Left kidney (tissue), 2 donors: ENCODE data around the gene TMEM272. TPM values are rescaled to one million over a fixed set of nuclear protein-coding genes. Genes with fewer than 3 reads are reported as not detected.

ENCODE experiments used
- DNase-seq: peaks from one replicate; pipeline ENCODE4 v3.0.0-alpha.2; 2013
- polyA plus RNA-seq: library from polyadenylated mRNA; unstranded; fragments of 120-200 nt; gene quantifications from one replicate; pipeline ENCODE4 v1.2.1, GENCODE V29; 2013; ENCODE audit not compliant: insufficient read length

Gene TMEM272
- polyA plus RNA-seq, 1 donor: 0.42 TPM

DNA sequence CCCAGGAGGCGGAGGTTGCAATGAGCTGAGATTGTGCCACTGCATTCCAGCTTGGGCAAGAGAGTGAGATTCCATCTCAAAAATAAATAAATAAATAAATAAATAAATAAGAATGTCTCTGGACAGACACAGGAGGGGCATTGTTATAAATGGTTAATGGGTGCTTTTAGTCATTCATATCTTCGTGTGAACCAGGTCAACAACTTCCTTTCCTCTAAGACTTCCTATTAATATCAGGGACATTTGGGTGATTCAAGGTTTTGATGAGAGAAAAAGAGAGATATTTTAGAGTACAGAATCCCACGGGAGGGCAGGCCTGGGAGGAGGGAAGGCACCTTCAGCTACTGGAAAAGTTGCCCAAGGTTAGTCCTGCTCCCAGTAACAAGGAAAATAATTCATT is 64.9 kb downstream of the TMEM272 start:
- no peak for DNase-seq

DNA sequence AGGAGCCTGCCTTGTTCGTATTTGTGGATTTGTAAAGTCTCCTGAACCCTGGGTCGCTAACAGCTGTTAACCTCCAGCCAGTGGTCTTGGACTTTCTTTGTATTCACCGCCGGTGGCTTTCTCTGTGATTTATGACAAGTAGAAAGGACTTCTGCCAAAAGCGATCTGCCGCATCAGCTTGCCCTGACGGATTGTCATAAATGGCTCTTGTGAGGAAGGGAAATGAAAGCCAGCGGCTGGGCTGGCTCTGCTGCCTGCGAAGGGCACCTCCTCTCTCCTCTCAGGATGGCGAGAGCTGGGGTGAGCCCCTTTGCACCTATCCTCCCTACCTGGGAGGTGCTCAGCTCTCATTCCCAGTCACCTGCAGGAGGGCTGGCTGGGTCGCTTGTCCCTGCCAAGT is 66.6 kb downstream of the TMEM272 start:
- no peak for DNase-seq

DNA sequence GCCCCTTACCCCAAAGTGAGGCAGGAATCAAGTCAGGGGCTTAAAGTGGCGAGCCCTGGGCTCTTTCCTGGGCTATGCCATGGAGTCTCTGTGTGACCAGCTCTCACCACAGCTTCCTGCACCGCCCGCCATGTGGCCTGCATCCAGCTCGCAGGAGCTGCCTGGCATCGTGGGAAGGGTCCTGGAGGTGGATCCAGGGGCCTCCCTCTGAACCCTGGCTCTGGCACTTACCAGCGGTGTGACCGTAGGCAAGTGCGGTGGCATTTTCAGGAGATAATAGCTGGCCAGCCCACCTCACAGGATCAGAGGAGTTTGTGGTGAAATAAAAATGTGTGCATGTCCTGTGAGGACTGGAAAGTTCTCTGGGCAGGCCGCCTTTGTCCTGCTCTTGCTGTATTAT is 67.1 kb downstream of the TMEM272 start:
- no peak for DNase-seq

DNA sequence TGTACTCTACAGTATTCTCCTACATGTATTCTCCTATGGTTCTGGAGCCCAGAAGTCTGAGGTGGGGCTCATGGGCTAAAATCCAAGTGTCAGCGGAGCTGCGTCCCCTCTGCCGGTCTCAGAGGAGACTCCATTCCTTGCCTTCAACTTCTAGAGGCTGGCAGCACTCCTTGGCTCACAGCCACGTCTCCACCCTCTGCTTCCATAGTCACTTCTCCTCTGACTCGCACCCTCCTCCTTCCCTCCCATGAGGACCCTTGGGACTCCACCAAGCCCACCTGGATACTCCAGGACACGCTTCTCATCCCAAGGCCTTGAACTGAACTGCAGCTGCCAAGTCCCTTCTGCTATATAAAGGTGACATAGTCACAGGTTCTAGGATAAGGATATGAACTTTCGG is 68.8 kb downstream of the TMEM272 start:
- DNase-seq: no peak

DNA sequence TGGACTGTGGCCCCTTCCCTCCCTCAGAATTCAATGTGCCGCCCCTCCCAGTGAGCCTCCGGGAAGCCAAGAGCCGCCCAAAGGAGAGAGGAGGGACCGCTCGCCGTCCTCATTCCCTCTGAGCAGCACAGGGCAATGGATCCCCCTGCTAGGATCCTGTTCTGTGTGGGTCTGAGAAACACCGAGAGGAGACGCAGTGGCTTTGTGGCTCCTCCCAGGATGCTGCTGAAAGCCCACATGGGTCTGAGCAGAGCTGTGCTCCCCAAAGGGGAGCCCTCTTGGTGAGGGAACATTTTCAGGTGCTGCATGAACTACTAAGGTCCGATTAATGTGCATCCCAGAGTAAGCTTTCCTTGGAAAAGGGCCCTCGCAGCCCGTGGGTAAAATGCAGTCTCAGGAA is 71.5 kb downstream of the TMEM272 start:
- DNase-seq: no peak

- DNase-seq: no peak
Measured at GRCh38 chr13:51772781-51773180, 72.2 kb downstream of the TMEM272 start.

DNA sequence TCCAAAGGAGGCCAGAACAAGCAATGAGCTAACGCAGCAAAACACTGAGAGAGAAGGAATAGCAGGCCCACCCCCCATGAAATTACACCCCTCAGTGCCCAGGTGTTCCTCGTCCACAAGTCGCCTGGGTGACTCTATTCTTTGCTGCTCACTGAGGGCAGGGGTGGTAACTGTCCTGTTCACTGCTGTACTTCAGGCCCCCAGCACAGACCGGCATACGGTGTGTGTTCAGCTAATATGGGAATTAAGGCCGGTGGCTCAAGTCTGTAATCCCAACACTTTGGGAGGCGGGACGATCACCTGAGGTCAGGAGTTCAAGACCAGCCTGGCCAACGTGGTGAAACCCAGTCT is 72.9 kb downstream of the TMEM272 start:
- DNase-seq: no peak

DNA sequence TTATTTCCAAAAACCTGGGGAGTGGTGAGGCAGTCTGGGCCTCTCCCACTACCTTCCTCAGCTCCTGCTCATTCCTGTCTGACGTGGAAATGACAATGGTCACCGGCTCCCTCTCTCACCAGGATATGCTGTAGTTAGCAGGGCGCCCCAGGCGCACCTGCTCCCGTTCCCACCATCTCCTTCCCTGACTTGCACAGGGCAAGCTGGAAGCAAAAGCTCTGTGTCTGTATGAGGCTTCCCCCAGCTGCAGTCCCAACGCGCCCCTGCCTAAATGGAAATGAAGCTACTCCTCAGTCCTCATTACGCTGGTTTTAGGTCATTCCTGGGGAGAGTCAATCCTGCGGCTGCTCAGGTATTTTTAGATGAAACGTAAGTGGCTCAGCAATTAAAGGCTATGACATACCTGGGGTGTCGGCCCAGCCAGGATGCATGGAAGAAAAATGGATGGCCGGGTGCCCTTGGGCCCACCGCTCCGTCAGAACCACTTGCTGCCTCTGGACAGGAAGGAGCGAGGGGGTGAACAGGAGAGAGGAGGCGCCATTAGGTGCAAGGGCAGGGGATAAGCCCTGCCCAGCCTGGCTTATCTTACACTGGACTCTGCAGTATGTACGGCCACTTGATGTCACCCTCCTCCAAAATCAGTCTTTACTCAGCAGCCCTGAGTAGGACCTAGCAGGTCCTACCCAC is 73.4 kb downstream of the TMEM272 start:
- no peak for DNase-seq

DNA sequence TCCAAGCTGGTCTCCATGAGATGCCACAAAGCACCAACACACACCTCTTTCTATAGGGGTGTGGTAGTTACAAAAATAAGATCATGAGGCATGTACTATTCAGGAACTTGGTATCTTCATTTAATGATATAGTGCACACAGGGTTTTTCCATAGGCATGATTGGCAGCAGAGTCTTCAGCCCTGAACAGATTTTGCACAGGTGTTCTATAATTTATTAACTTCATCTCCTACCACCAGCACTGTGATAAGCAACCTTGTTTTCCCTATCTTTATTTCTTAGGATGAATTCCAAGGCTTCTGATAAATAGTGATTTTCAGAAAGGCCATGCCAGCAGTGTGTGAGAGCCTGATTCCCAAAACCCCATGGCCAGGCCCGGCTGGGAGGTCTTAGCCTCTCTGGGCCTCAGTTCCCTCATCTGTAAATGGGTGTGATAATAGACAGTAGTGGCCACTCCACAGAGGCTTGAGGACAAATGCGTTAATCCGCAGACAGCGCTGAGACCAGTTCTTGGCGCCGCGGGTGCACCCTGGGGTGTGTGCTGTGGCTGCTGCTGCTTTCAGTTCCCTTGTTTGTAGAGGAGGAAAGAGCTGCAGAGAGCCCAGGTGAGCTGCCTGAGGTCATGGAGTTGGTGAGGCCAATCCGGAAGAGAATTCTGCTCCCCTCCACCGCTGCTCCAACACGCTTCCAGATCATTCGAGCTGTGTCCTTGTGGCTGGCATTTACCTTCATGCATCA is 74.1 kb downstream of the TMEM272 start:
- DNase-seq: no peak

DNA sequence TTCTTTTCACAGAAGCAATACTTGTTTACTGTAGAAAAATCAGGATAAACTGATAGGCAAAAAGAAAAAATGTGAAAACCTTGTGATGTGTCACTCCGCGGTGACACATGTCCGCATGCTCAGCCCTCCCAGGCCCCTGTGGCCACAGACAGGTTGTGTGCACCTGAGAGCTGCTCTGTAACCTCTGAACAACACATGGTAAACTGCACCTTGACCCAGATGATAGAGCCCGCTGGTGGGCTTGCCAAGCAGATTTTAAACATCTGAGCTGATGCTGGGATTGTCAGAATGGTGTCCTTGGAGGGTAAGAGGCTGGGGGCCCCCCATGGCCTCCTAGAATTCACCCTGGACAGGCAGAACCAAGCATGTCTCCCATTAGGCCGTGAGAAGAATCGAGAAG is 74.8 kb downstream of the TMEM272 start:
- no peak for DNase-seq

GRCh38 chr13:51769455-51770127 is 75.4 kb downstream of the TMEM272 start:
- DNase-seq: no peak

DNA sequence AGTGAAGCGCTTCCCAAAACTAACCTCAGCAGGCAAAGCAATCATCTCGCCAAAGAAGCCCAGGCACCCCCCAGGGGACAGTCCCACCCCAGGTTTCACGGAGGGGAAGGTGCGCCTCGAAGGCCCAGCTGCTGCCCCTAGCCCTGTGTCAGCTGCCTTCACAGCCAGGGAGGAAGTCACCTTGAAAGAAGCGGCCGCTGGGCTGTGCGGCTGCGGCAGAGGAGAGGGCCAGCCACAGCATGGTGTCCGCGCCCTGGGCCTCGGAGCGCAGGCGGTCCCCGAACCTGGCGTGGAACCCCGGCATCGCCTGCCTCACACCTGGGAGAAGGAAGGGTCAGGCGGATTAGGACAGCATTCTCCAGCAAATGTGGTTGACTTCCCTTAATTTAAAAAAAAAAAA is 76.0 kb downstream of the TMEM272 start:
- no peak for DNase-seq

DNA sequence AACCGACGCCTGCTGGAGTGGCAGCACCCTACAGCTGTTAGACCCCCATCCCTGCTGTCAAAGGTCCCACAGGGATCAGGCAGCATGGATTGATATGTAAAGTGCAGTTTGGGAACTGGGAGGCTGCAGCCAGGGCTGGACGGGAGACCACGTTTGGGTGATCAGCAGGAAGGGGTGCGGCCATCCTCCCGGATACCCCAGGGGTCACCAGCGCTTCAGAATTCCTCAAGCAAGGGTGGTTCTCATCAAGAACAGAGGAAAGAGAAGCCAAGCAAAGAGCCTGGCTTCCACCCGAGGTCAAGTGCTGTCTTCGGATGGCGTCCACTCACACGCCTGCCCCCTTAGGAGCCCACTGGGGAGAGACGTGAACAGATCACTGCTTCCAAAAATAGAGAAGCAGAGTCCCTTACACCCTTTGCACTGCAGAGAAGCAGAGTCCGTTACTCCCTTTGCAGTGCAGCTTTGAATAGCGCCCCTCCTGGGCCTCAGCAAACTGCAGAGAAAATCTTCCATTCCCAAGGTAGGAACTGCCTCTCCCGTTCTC is 76.5 kb downstream of the TMEM272 start:
- no peak for DNase-seq

DNA sequence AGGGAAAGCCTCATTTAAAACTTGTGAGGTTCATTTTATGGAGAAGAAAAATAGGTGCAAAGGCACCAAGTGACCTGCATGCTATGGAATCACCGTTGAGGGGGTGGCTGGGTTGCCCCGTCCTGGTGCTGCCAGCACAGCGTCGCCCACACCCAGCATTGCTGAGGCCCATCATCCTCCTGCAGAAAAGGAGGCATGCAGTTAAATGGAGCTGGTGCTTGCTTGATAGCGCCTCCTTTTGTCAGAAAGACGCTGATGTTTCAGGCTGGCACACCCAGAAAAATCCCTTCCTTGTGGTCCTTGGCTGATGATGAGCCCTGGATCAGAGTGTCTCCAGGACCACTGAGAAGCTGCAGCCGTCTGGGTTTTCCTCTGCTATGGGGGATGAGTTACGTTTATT is 77.9 kb downstream of the TMEM272 start:
- no peak for DNase-seq

GRCh38 chr13:51765142-51765515 is 79.8 kb downstream of the TMEM272 start:
- DNase-seq: no peak

DNA sequence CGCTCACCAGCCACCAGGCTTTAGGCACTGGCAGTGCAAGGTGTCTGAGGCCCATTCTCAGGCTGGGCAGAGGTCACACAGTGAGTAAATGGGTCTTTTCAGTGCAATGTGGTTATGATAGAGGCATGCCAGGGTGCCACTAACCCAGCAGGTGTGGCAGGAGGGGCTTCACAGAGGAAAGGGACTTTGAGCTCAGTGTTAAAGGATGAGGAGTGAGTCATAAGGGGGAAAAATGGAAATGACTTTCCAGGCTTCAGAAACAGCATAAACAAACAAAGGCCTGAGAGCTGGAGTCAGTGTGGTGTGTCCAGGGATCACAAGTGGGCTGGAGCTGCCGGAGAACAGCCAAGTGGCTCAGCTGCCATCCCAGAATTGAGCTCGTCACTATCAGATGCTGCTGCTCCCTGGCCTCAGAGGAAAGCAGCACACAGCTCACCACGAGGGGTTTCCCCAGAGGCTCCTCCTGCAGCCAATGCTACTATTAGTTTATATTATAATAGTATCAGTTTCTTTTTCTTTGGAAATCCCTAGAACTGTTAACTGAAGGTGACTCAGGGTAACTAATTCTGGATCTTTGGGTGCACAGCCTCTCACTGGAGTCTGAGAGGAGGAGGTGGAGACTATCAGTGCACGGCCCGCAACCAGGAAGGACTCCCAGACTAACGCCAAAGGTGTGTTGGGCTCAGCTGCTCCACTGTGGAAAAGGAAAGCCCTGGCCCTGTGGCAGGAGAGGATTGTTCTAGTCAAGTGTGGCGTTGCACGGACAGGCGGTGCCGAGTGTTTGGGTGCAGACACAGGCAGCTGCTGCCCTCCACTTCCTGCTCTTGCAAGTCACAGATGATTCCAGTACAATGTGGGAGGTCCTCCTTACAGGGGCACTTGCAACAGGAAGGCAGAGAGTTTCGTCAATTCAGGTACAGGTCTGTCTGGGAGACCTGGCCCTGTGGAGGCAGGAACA is 80.5 kb downstream of the TMEM272 start:
- no peak for DNase-seq

DNA sequence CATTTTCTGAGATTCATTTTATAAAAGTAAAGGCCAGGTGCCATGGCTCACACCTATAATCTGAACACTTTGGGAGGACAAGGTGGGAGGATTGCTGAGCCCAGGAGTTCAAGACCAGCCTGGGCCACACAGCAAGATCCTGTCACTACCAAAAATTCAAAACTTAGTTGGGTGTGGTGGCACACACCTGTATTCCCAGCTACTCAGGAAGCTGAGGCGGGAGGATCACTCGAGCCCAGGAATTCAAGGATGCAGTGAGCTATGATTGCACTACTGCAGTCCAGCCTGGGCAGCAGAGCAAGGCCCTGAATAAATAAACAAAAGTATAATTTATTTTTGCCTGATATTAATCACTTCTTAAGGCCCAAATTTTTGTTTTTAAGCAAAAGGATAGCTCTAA is 81.5 kb downstream of the TMEM272 start:
- DNase-seq: no peak

Other genes starting within 250 kb of the TMEM272 start
- 23.6 TPM for gene DHRS12, start 41.0 kb downstream of the TMEM272 start, polyA plus RNA-seq
- not detected for gene CCDC70, start 16.8 kb upstream of the TMEM272 start, polyA plus RNA-seq
- 23.9 TPM for gene ATP7B, start 166.3 kb upstream of the TMEM272 start, polyA plus RNA-seq
- gene ALG11, start 167.2 kb upstream of the TMEM272 start, polyA plus RNA-seq: 36.0 TPM
- gene UTP14C, start 179.5 kb upstream of the TMEM272 start, polyA plus RNA-seq: 40.7 TPM